ENCODE results near the gene CDS2.

DNA sequence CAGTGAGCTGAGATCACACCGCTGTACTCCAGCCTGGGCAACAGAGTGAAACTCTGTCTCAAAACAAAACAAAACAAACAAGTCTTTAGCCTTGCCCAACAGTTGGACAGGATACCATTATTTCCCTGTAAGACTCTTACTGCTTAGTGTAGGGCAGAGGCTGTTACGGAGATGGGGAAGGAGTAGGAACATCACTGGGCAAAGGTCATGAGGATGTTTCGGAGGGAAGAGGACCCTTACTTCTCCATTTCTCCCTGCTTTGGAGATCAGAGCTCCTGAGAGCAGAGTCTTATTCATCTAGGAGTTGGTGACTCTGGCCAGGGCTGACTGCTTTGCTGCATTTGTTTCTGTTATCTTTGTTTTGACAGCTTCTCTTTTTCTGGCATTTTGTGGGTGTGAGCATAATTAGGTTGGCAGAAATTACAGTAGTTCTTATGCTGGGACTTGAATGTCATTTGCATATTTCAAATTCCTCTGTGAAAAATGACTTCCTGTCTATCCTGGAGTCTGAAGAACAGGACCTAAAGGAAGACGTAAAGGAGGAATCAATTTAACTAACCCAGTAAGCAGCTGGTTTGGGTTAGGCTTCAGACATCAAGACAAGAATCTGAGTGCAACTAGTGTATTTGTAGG lies 89.0 kb downstream of the CDS2 start:
- TF ChIP-seq, protein P1, sequence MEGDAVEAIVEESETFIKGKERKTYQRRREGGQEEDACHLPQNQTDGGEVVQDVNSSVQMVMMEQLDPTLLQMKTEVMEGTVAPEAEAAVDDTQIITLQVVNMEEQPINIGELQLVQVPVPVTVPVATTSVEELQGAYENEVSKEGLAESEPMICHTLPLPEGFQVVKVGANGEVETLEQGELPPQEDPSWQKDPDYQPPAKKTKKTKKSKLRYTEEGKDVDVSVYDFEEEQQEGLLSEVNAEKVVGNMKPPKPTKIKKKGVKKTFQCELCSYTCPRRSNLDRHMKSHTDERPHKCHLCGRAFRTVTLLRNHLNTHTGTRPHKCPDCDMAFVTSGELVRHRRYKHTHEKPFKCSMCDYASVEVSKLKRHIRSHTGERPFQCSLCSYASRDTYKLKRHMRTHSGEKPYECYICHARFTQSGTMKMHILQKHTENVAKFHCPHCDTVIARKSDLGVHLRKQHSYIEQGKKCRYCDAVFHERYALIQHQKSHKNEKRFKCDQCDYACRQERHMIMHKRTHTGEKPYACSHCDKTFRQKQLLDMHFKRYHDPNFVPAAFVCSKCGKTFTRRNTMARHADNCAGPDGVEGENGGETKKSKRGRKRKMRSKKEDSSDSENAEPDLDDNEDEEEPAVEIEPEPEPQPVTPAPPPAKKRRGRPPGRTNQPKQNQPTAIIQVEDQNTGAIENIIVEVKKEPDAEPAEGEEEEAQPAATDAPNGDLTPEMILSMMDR (IDR thresholded peaks at IDR 0.05), result no peak
- no peak for TF ChIP-seq POLR2A (IDR thresholded peaks at IDR 0.05)
